ENCODE data around the gene FOXC1. TPM values are rescaled to one million over a fixed set of nuclear protein-coding genes. Genes with fewer than 3 reads are reported as not detected.
A peak's percentile ranks its signal among the peaks of the same experiment; 100 is the strongest.

The FOXC1 gene
- total RNA-seq, 2 donors from 2014 or later = 13.5 to 23.6 TPM

DNA sequence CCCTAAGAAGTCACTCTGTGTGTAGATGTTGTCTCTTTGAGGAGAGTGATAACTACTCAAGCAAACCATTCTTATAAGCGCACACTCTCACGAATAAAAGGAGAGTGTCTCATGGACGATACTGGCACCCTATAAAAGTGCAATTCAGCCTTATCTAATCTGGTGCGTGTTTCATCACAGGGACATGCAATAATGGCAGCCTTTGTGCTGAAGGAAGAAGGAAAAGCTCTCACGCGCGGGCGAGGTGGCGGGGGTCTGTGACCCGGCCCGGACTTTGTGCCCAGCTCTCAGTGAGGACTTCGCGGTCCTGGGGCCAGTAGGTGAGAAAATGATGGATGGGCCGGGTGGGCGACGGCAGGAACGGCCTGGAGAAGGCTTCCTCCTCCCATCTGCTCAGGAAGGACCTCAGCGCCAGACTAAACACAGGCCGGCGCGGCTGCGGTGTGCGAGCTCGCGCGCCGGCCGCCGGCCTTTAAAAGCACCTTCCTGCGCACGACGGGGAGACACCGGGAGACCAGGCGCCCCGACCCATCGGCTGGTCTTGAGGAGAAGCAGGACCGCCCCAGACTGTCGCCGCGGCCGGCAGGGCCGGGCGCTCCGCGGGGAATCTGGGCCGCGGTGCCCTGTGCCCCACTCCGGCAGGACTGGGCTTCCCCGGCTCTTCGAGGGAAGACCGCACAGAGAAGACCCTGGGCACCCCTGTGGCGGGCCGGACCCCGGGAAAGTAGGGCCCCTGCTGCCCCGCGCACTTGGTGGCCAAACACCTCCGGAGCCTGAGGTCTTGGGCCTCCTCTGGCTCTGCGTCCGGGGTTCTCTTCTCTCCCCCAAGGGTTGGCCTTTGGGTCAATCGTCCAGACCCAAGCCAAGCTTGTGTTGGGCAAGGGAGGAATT lies 8.3 kb upstream of the FOXC1 start:
- TF ChIP-seq, protein P1, sequence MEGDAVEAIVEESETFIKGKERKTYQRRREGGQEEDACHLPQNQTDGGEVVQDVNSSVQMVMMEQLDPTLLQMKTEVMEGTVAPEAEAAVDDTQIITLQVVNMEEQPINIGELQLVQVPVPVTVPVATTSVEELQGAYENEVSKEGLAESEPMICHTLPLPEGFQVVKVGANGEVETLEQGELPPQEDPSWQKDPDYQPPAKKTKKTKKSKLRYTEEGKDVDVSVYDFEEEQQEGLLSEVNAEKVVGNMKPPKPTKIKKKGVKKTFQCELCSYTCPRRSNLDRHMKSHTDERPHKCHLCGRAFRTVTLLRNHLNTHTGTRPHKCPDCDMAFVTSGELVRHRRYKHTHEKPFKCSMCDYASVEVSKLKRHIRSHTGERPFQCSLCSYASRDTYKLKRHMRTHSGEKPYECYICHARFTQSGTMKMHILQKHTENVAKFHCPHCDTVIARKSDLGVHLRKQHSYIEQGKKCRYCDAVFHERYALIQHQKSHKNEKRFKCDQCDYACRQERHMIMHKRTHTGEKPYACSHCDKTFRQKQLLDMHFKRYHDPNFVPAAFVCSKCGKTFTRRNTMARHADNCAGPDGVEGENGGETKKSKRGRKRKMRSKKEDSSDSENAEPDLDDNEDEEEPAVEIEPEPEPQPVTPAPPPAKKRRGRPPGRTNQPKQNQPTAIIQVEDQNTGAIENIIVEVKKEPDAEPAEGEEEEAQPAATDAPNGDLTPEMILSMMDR (IDR thresholded peaks at IDR 0.05) = no peak
- H3K4me1 ChIP-seq = peaks cover 0 to 17% of the 10 kb centered on the region in 2 donors
- no peak overlapping the region for H3K27ac ChIP-seq
- no peaks in the 10 kb centered on the region for H3K36me3 ChIP-seq
- no peaks in the 10 kb centered on the region for H3K9me3 ChIP-seq
- no peak for DNase-seq (ENCODE audit: low spot score)
- H3K27me3 ChIP-seq = peaks cover 9 to 10% of the 10 kb centered on the region in 2 donors
- H3K4me3 ChIP-seq = no peak overlapping the region

DNA sequence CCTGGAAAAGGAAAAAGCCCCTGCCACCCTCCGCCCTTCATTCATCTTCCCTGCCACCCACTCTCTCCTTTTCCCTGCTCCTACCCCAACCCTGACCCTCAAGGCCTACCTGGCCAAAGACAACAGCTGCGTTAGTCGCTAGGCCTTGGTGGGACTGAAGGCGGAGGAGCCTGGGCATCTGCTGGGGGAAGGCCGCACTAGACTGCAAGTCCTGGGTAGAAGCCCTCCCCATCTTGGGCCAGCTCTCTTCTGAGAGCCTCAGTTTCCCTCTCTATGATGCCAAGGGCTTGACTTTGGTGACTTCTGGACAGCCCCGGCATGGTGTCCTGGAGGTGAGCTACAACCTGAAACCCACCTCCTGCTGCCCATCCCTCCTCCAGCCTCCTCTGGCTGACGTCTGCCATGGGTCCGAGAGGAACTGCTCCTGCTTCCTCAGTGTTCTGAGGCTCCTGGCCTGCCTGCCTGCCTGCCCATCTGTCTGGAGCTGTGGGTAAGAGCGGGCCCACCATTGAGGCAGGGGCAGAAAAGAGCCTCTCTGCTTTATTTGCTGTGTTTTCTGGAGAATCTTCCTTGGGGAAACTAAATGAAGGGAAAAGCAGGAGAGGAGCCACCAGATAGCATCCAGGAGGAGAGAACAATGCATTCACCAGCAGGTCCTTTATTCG lies 7.5 kb upstream of the FOXC1 start:
- H3K27ac ChIP-seq = no peak overlapping the region
- TF ChIP-seq, protein P1 (IDR thresholded peaks at IDR 0.05) = no peak
- H3K9me3 ChIP-seq = no peaks in the 10 kb centered on the region
- DNase-seq (ENCODE audit: low spot score) = no peak
- H3K4me3 ChIP-seq = no peak overlapping the region
- H3K4me1 ChIP-seq = peaks cover 0 to 15% of the 10 kb centered on the region in 2 donors
- H3K36me3 ChIP-seq = no peaks in the 10 kb centered on the region
- peaks cover 10 to 14% of the 10 kb centered on the region in 2 donors for H3K27me3 ChIP-seq

DNA sequence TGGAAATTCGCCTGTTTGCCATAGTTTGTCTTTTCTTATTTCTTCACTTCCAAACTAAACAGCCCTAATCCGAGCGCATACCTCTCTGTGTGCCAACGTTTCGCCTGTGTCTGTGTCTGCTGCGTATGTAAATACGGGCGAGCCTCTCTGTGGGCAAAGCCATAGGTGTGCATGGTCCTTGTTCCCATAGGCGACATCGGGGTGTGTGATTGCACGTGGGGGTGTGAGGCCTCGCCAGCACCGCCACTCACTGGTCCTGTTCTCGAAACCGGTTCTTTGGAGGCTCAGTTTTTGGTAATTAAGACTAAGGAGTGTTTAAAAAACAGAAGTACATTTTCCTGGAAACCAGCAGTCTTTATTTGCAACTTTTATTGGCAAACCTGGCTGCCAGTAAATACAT lies 6.0 kb upstream of the FOXC1 start:
- TF ChIP-seq, protein P1 (IDR thresholded peaks at IDR 0.05) = no peak
- H3K36me3 ChIP-seq = no peaks in the 10 kb centered on the region
- no peaks in the 10 kb centered on the region for H3K9me3 ChIP-seq
- H3K27me3 ChIP-seq = peaks cover 10 to 14% of the 10 kb centered on the region in 2 donors
- no peak overlapping the region for H3K27ac ChIP-seq
- peaks cover 0 to 19% of the 10 kb centered on the region in 2 donors for H3K4me1 ChIP-seq
- DNase-seq (ENCODE audit: low spot score) = no peak
- H3K4me3 ChIP-seq = no peak overlapping the region

DNA sequence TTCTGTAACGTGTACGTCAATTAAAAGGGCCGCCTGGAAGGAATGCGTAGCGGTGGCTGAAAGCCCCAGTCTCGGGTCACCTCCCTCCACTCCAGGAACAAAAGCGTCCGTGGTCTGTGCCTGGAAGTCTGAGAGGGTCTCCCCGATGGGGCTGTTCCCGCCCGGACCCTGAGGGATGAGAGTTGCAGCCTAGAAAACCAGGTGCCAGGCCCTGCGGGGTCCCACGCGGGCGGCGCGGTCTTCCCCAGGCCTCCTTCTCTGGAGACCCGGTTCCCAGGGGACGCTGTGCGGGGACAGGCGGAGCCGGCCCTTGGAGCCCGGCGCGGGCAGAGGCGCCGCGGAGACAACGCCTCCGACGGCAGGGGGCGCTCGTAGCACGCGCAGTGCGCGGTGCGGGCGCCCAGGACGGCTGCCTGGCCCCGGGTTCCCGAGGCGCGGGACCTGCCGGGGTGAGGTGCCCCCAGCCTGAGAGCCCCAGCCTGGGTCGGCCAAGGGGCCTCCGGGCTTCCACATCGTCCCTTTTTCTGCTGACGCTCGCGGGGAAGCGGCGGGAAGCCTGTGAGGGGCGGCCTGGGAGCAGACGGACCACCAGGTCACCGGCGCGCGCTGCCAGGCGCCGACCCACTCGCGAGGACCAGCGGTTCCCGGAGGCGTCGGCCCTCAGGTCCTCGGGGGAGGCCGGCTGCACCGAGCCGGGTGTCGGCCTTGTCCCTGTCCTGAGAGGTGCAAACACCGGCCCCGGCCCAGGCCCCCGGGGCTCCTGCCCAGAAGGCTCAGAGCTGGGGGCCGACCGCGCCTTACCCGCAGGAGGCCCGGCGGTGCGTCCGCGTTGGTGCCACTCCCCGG lies 5.3 kb upstream of the FOXC1 start:
- Histone ChIP-seq H3K4me1 (peaks cover 0 to 24% of the 10 kb centered on the region in 2 donors), H3K36me3 (no peaks in the 10 kb centered on the region), H3K27me3 (peaks cover 10 to 14% of the 10 kb centered on the region in 2 donors), H3K4me3 (peak overlapping the region; percentile 32 to 57), H3K27ac (no peak overlapping the region), H3K9me3 (no peaks in the 10 kb centered on the region)
- TF ChIP-seq, protein P1 (IDR thresholded peaks at IDR 0.05) = peak; percentile 97 to 100
- DNase-seq (ENCODE audit: low spot score) = no peak

DNA sequence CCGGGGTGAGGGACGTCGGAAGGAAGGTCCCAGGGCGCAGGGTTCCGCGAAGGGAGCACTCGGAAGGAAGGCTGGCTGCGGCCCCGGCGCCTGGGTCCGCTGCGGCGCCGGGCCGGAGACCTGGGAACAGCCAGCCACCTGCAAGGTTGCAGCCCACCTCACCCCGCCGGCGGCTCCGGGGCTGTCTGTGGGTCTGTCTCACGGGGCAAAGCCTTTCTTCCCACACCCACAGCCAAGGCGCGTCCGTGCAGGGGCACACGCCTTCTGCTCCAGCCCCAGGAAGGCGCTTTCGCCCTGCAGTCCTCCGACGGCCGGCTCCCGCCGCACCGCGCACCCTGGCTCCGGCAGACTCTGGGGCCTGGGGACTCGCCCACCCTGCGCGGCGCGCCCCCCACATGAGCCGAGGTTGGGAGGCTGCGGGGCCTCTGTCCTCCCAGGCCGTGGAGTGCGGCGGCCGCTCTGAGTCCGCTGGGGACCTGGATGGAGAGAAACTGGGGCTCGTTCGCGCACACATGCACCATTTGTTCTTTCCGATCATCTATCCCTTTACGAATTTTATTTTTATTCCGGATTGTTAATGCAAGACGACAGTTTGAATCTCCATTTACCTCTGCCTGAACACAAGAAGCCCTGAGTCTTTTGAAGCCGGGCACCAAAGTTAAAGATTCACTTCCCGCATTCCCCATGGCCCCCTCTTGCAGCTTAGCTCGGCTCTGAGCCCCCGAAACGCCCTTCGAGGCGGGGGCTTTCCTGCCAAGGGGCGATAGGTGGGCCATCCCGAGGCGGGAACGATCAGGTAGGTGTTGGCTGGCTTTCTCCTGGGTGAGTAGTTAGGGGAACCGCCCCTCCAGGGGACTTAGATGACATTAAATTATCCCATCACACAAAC lies 4.5 kb upstream of the FOXC1 start:
- Histone ChIP-seq H3K4me1 (peaks cover 0 to 24% of the 10 kb centered on the region in 2 donors), H3K27me3 (peaks cover 10 to 14% of the 10 kb centered on the region in 2 donors)
- TF ChIP-seq, protein P1 (IDR thresholded peaks at IDR 0.05) = no peak

More for the DNA sequence above, 4.5 kb upstream of the FOXC1 start:
- Histone ChIP-seq H3K4me3 (peak overlapping the region; percentile 32 to 57), H3K27ac (no peak overlapping the region), H3K9me3 (no peaks in the 10 kb centered on the region), H3K36me3 (no peaks in the 10 kb centered on the region)
- no peak for DNase-seq (ENCODE audit: low spot score)
